Right kidney (tissue), 1 donor: ENCODE data around the gene IL22.
"Not testable (repeated sequence)": the region's sequence is repeated elsewhere in the genome, so short reads cannot be mapped to it uniquely, and the experiment has no call there.

ENCODE experiments used
- DNase-seq: peaks from one replicate; pipeline ENCODE4 v3.0.0-alpha.2; 2016

The IL22 gene

GRCh38 chr12:68227356-68227755, 26.0 kb downstream of the IL22 start:
- no peak for DNase-seq

GRCh38 chr12:68225576-68226476, 27.6 kb downstream of the IL22 start, which contains the start of gene IL26:
Gene IL26, minus strand, starts transcription at chr12:68225810. Its CDS starts 54 bp downstream, at chr12:68225756.
- DNase-seq: no peak

GRCh38 chr12:68224613-68225285, 28.7 kb downstream of the IL22 start:
- DNase-seq: no peak

- DNase-seq: peak; percentile 66
These were observed 30.2 kb downstream of the IL22 start for GRCh38 chr12:68223067-68223747.

- no peak for DNase-seq
These were observed 31.1 kb downstream of the IL22 start for GRCh38 chr12:68222326-68222725.

- DNase-seq: no peak
These were observed 31.9 kb downstream of the IL22 start for GRCh38 chr12:68221497-68221896.

GRCh38 chr12:68210875-68211274, 42.5 kb downstream of the IL22 start:
- DNase-seq: no peak

GRCh38 chr12:68209048-68209728, 44.2 kb downstream of the IL22 start:
- DNase-seq: not testable (repeated sequence)

GRCh38 chr12:68207276-68207675, 46.1 kb downstream of the IL22 start:
- DNase-seq: no peak

- DNase-seq: no peak
These were observed 47.0 kb downstream of the IL22 start for GRCh38 chr12:68206446-68206845.

GRCh38 chr12:68203460-68203875, 49.9 kb downstream of the IL22 start:
- DNase-seq: no peak

GRCh38 chr12:68200854-68201253, 52.5 kb downstream of the IL22 start:
- DNase-seq: no peak

GRCh38 chr12:68199127-68199526, 54.3 kb downstream of the IL22 start:
- no peak for DNase-seq

GRCh38 chr12:68198507-68199086, 54.8 kb downstream of the IL22 start:
- no peak for DNase-seq
